ENCODE data around the gene WDR74.
"Not testable (repeated sequence)": the region's sequence is repeated elsewhere in the genome, so short reads cannot be mapped to it uniquely, and the experiment has no call there.

The WDR74 gene

DNA sequence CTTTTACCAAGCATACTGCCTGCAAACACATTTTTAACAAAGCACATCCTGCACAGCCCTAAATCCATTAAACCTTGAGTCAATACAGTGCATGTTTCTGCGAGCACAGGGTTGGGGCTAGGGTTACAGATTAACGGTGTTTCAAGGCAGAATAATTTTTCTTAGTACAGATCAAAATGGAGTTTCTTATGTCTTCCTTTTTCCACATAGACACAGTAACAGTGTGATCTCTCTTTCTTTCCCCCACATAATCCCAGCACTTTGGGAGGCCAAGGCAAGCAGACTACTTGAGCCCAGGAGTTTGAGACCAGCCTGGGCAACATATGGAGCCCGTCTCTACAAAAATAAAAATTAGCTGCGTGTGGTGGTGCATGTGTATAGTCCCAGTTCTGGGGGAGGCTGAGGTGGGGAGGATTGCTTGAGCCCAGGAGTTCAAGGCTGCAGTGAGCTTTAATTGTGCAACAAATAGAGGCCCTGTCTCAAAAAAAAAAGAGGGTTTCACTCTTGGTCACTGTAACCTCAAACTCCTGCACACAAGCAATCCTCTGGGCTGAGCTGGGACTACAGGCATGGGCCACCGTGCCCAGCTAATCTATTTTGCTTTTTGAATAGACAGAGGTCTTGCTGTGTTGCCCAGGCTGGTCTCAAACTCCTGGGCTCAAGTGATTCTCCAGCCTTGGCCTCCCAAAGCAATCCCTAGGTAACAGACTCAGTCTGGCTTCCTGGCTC lies 21.6 kb upstream of the WDR74 start:
- DNase-seq (ENCODE audit: low read depth) = no peak

- not testable (repeated sequence) for DNase-seq (ENCODE audit: low read depth)
Observed at GRCh38 chr11:62859281-62859703, 19.9 kb upstream of the WDR74 start.

- DNase-seq (ENCODE audit: low read depth) = no peak
Observed at GRCh38 chr11:62858201-62858600, 18.8 kb upstream of the WDR74 start.

DNA sequence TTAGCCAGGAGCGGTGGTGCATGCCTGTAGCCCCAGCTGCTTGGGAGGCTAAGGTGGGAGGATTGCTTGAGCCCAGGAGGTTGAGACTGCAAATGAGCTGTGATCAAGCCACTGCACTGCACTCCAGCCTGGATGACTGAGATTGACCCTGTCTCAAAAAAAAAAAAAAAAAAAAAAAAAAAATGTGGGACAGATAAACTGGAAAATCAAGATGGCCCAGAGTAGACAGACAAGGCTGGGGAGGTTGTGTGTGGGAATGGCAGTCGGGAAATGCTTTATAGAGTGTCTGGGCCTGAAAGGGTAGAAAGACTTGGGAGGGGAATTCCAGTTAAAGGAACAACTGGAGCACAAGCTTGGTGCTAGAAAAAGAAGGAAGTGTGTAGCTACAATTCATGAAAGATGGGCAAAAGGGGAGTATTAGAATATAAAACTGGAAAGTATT lies 18.2 kb upstream of the WDR74 start:
- no peak for DNase-seq (ENCODE audit: low read depth)

GRCh38 chr11:62856333-62856895 lies 17.0 kb upstream of the WDR74 start:
- DNase-seq (ENCODE audit: low read depth) = no peak

GRCh38 chr11:62855571-62856332 lies 16.4 kb upstream of the WDR74 start:
- DNase-seq (ENCODE audit: low read depth) = peak; percentile 96

DNA sequence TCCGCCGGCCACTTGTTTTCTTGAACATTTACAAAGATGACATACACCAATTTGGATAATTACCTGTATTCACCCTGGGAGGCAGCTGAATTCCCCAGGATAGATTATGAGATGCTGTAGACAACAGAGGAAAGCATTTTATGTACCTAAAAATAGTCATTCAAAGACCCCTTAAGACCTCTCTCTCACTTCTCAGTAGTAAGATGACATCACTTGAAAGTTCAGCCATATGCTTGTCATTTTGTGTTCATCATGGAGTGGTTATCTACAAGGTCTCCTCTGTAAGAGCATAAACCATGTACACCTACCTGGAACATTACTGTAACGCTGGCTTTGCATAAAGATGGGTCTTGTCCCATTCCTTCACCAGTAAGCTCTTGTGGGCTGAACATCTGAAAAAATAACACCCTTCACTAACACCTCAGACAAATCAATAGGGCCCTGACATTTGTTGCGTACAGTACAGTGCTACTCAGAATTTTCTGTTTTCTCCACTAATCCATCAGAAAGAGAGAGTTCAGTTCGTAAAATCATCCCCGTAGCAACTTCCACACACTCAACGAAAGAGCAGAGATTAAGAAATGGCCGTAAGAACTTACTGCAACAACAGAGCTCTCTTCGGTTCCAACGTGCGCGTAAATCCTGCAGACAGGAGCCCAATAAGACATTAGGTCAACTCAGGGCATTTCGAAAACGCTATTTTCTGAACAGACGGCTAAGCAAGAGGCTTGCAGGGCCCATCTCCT lies 15.6 kb upstream of the WDR74 start:
- DNase-seq (ENCODE audit: low read depth) = no peak

- DNase-seq (ENCODE audit: low read depth) = no peak
Observed at GRCh38 chr11:62854013-62854824, 14.8 kb upstream of the WDR74 start.

GRCh38 chr11:62853279-62853965 lies 14.0 kb upstream of the WDR74 start:
- DNase-seq (ENCODE audit: low read depth) = no peak

DNA sequence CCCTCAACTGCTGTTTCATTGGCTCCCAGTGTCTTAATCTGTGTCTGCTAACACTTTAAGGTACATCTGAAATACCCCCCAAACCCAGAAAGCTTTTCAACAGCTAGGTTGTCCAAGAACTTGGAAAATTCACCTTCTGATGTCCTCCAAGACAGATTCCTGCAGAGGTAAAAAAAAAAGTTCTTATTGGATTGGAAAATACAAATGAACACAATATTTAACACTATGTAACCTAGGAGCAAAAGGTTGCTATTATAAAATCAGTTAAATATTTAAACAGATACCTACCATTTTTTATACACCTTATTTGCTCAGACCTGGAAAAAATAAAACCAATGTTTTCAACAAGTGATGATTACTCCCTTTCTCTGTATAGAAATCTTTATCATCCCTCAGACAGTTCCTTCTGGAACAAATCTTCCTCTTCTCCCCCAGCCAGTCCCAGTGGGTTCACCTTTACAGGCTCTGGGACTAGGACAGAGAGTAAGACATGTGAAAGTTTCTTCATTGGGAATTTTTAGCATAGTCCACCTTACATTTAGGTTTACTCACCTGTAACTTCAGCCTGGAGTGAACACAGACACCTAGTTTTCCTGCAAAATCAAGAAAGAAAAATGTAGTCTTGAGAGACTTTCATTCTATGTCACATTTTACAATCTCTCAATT lies 13.3 kb upstream of the WDR74 start:
- DNase-seq (ENCODE audit: low read depth) = no peak

DNA sequence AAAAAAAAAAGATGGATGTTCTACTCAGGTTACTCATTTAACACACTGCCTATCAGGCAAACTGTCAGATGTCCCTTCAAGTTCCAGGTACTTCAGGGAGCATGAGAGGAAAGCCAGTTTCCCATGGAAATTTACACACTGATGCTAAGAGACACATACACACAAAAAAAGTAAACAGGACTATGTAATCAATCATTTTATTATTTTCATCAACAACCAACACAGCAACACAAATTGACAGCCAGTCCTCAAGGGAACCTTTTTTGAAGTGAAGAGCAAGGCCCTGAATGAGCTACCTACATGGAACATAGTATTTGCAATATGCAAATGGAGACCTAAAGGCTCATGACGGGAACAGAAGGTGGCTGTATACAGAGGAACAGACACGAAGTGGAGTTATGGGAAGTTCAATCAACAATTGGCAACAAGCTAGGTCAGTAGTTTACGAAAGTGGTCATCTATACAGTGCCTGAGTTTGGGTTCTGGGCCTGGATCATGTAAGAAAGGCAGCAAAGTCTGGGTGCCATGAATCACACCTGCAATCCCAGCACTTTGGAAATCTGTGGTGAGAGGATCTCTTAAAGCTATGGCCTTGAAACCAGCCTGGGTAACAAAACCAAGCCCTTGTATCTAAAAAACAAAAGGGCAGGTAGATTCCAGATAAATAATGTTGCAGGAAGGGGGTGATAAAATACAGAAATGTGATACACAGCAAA lies 12.6 kb upstream of the WDR74 start:
- no peak for DNase-seq (ENCODE audit: low read depth)

GRCh38 chr11:62850911-62851806 lies 11.8 kb upstream of the WDR74 start:
- DNase-seq (ENCODE audit: low read depth) = no peak

DNA sequence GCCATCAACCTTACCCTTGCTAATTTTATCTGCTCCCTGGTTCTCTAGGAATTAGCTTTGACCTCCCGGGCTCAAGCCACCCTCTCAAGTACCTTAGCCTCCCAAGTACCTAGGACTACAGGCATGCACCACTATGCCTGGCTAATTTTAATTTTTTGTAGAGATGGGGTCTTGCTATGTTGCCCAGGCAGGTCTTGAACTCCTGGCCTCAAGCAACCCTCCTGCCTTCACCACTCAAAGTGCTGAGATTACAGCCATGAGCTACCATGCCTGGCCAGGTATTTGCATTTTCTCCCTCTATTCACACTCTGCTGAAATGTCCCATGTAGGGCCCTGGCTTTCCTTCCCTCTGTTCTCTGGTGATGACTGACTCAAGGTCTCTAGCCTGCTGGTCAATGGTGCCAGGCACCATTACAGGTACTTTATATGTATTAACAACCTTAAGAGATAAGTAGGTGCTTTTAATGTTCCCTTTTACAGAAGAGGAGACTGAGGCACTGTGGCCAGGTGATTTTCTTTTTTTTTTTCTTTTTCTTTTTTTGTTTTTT lies 8.5 kb upstream of the WDR74 start:
- no peak for DNase-seq (ENCODE audit: low read depth)

DNA sequence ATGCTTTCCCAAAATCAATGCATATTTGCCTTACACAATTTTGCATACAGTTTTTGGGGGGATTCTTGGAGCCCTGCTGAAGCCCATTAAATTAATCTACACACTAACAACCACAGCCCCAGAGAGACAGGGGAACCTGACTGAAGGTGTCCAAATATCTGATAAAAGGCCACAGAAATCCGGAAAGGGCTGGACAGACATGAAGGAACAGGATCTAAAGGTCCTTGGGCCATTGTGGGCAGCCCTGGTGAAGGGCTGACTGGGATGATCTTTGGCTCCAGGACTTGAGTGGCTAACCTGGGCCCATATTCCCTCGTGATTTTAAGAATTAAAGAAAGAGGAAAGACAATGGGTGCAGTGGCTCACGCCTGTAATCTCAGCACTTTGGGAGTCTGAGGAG lies 6.8 kb upstream of the WDR74 start:
- no peak for DNase-seq (ENCODE audit: low read depth)

DNA sequence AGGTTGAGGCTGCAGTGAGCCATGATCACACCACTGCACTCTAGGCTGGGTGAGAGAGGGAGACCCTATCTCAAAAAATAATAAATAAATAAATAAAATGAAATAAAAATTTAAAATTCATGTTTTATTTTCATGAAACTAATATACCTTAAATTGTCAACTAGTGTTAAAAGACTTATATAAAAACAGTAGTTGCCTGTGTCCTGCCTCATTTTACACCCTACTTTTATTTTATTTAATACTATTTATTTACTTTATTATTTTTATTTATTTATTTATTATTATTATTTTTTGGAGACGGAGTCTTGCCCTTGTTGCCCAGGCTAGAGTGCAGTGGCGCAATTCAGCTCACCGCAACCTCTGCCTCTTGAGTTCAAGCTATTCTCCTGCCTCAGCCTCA lies 4.8 kb upstream of the WDR74 start:
- no peak for DNase-seq (ENCODE audit: low read depth)

DNA sequence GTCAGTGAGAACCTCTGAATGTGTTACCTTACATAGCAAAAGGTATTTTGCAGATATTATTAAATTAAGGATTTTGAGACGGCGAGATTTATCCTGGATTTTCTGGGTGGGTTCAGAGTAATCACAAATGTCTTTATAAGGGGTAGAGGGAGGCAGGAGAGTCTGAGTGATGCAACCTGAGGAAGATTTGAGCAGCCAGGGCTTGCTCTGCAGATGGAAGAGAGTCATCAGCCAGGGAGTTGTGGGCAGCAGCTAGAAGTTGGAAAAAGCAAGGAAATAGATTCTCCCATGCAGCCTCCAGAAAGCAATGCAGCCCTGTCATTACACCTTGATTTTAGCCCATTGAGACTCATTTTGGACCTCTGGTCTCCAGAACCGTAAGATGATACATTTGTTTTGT lies 4.1 kb upstream of the WDR74 start:
- no peak for DNase-seq (ENCODE audit: low read depth)

DNA sequence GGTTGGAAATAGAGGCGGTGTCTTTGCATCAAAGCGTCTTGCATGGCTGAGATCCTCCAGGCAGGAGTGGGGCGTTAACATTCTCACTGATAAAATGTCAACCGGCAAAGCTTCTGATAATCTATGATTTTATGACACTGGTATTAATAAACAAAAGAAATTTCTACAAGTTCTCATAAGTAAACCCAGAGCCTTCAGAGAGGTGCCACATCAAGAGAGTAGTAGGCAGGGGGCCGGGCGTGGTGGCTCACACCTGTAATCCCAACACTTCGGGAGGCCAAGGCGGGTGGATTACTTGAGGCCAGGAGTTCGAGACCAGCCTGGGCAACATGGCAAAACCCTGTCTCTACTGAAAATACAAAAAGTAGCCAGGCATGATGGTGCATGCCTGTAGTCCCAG lies 3.5 kb upstream of the WDR74 start:
- not testable (repeated sequence) for DNase-seq (ENCODE audit: low read depth)

GRCh38 chr11:62842171-62842741 lies 2.9 kb upstream of the WDR74 start:
- no peak for DNase-seq (ENCODE audit: low read depth)
